NT2/D1 (cell line): ENCODE measurements around the gene MRPS30.
"Not testable (repeated sequence)": the region's sequence is repeated elsewhere in the genome, so short reads cannot be mapped to it uniquely, and the experiment has no call there.

ENCODE experiments used
- DNase-seq: peaks from one replicate; pipeline ENCODE4 v3.0.0-alpha.2; 2011; ENCODE audit warnings: low read depth, low spot score
- H3K27me3 ChIP-seq: 2 replicates; pipeline ENCODE4 v1.6.0; 2011; ENCODE audit warnings: mild to moderate bottlenecking; ENCODE audit not compliant: insufficient read length, insufficient read depth
- H3K36me3 ChIP-seq: 2 replicates; pipeline ENCODE4 v1.6.1; 2011; ENCODE audit warnings: mild to moderate bottlenecking, low read length, mixed read lengths; ENCODE audit not compliant: insufficient read depth, insufficient read length
- H3K4me1 ChIP-seq: 2 replicates; pipeline ENCODE4 v1.5.1; 2011; ENCODE audit not compliant: insufficient read depth, insufficient read length
- H3K4me3 ChIP-seq: 2 replicates; pipeline ENCODE4 v1.5.1; 2011; ENCODE audit warnings: low read depth; ENCODE audit not compliant: insufficient read length
- H3K9ac ChIP-seq: 2 replicates; pipeline ENCODE4 v1.6.0; 2011; ENCODE audit warnings: low read depth; ENCODE audit not compliant: insufficient read length
- H3K9me3 ChIP-seq: 2 replicates; pipeline ENCODE4 v1.5.1; 2011; ENCODE audit warnings: mild to moderate bottlenecking, low read length; ENCODE audit not compliant: insufficient read depth
- SUZ12 ChIP-seq: IDR thresholded peaks from 2 replicates; pipeline ENCODE4 v1.6.1; 2011; ENCODE audit not compliant: insufficient read length, insufficient read depth; ENCODE audit errors: extremely low read depth
- YY1 ChIP-seq: IDR thresholded peaks from 2 replicates; pipeline ENCODE4 v1.6.1; 2011; ENCODE audit not compliant: insufficient read length, insufficient read depth
- ZNF274 ChIP-seq: IDR thresholded peaks from 2 replicates; pipeline ENCODE4 v1.6.1; 2011; ENCODE audit warnings: mild to moderate bottlenecking, low read depth, low read length

Gene MRPS30

GRCh38 chr5:44806608-44807007 is 2.1 kb upstream of the MRPS30 start:
- H3K9me3 ChIP-seq: no peaks in the 10 kb centered on the region
- TF ChIP-seq SUZ12: no peak
- no peak for TF ChIP-seq YY1
- DNase-seq: no peak
- no peak overlapping the region for H3K4me3 ChIP-seq
- no peak overlapping the region for H3K9ac ChIP-seq
- H3K36me3 ChIP-seq: peaks cover 9% of the 10 kb centered on the region
- no peaks in the 10 kb centered on the region for H3K4me1 ChIP-seq
- no peaks in the 10 kb centered on the region for H3K27me3 ChIP-seq

- TF ChIP-seq YY1: no peak
- TF ChIP-seq SUZ12: no peak
- TF ChIP-seq ZNF274: no peak
- Histone ChIP-seq H3K9ac (no peak overlapping the region), H3K36me3 (peaks cover 15% of the 10 kb centered on the region), H3K4me1 (no peaks in the 10 kb centered on the region), H3K27me3 (no peaks in the 10 kb centered on the region), H3K4me3 (no peak overlapping the region), H3K9me3 (no peaks in the 10 kb centered on the region)
- DNase-seq: no peak
These were observed 1.5 kb upstream of the MRPS30 start for GRCh38 chr5:44807269-44807668.

GRCh38 chr5:44809215-44809955 is 638 bp downstream of the MRPS30 start:
- H3K9me3 ChIP-seq: no peaks in the 10 kb centered on the region
- peak overlapping the region; percentile 96 for H3K4me3 ChIP-seq
- TF ChIP-seq YY1: no peak
- no peak for TF ChIP-seq ZNF274
- no peak for TF ChIP-seq SUZ12
- no peak for DNase-seq
- no peaks in the 10 kb centered on the region for H3K27me3 ChIP-seq
- peak overlapping the region; percentile 99 for H3K9ac ChIP-seq
- H3K36me3 ChIP-seq: peaks cover 36% of the 10 kb centered on the region
- H3K4me1 ChIP-seq: no peaks in the 10 kb centered on the region

- Histone ChIP-seq H3K9me3 (no peaks in the 10 kb centered on the region), H3K4me3 (peak overlapping the region; percentile 96), H3K27me3 (no peaks in the 10 kb centered on the region), H3K9ac (peak overlapping the region; percentile 99), H3K4me1 (no peaks in the 10 kb centered on the region), H3K36me3 (peaks cover 42% of the 10 kb centered on the region)
- no peak for TF ChIP-seq ZNF274
- TF ChIP-seq SUZ12: no peak
- DNase-seq: no peak
These were observed 1.2 kb downstream of the MRPS30 start for GRCh38 chr5:44809956-44810420.

- Histone ChIP-seq H3K9me3 (no peaks in the 10 kb centered on the region), H3K4me1 (no peaks in the 10 kb centered on the region), H3K36me3 (peaks cover 75% of the 10 kb centered on the region), H3K27me3 (no peaks in the 10 kb centered on the region), H3K9ac (no peak overlapping the region), H3K4me3 (no peak overlapping the region)
- DNase-seq: no peak
- no peak for TF ChIP-seq ZNF274
- no peak for TF ChIP-seq SUZ12
- TF ChIP-seq YY1: no peak
These were observed 6.0 kb downstream of the MRPS30 start for GRCh38 chr5:44814761-44815160.

DNA sequence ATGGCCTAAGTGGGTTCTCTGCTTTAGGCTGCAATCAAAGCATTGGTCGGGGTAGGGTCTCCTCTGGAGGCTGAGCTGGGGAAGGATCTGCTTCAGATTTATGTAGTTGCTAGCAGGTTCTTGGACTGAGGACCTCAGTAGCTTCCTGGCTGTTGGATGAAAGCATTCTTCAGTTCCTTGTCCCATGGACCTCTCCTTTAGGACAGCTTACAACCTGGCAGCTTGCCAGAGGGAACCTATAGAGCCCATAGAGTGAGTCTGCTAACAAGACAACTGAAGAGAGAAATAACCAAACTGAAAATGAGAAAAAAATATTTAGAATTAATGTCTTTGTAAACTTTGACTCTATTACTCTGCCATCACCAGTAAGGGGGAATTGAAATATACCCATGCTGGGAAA is 12.4 kb downstream of the MRPS30 start:
- no peak for TF ChIP-seq YY1
- TF ChIP-seq ZNF274: no peak
- TF ChIP-seq SUZ12: no peak
- Histone ChIP-seq H3K4me1 (no peaks in the 10 kb centered on the region), H3K9ac (no peak overlapping the region), H3K36me3 (peaks cover 32% of the 10 kb centered on the region), H3K27me3 (no peaks in the 10 kb centered on the region), H3K4me3 (no peak overlapping the region), H3K9me3 (no peaks in the 10 kb centered on the region)
- no peak for DNase-seq

DNA sequence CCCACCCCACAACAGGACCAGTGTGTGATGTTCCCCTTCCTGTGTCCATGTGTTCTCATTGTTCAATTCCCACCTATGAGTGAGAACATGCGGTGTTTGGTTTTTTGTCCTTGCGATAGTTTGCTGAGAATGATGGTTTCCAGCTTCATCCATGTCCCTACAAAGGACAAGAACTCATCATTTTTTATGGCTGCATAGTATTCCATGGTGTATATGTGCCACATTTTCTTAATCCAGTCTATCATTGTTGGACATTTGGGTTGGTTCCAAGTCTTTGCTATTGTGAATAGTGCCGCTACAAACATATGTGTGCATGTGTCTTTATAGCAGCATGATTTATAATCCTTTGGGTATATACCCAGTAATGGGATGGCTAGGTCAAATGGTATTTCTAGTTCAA is 15.9 kb downstream of the MRPS30 start:
- not testable (repeated sequence) for DNase-seq, H3K27me3 ChIP-seq, H3K4me1 ChIP-seq, H3K9ac ChIP-seq, H3K4me3 ChIP-seq, H3K9me3 ChIP-seq
- H3K36me3 ChIP-seq: peaks cover 11% of the 10 kb centered on the region
